ENCODE results near the gene FAIM2.

GRCh38 chr12:49824895-49825294, 78.8 kb downstream of the FAIM2 start:
- no peak for TF ChIP-seq CTCF (IDR thresholded peaks at IDR 0.05)
- no peak for TF ChIP-seq POLR2A (IDR thresholded peaks at IDR 0.05)
- no peak for TF ChIP-seq EP300 (IDR thresholded peaks at IDR 0.05)
- TF ChIP-seq POLR2AphosphoS5 (IDR thresholded peaks at IDR 0.05) = no peak
